OCI-M2 (cell line): ENCODE measurements around the gene PFN2.

Source experiments
- DNase-seq: peaks from one replicate; lab custom pipeline; 2025; ENCODE audit not compliant: unreplicated experiment; lab: John Stamatoyannopoulos, UW

PFN2 gene

DNA sequence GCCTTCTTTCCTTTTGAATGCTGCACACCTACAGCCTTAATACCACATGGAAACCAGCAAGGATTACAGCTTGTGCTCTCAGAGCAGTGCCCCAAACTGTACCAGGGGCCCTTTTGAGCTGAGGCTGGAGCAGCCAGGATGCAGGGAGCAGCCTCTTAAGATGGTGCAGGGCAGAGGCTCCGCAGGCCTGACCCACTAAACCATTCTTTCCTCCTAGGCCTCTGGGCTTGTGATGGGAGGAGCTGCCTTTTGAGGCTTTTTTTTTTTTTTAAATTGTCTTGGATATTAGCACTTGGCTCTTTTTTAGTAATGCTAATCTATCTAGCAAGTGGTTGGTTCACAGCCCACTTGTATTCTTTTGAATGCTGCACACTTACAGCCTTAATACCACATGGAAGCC, 37.7 kb downstream of the PFN2 start:
- no peak for DNase-seq

DNA sequence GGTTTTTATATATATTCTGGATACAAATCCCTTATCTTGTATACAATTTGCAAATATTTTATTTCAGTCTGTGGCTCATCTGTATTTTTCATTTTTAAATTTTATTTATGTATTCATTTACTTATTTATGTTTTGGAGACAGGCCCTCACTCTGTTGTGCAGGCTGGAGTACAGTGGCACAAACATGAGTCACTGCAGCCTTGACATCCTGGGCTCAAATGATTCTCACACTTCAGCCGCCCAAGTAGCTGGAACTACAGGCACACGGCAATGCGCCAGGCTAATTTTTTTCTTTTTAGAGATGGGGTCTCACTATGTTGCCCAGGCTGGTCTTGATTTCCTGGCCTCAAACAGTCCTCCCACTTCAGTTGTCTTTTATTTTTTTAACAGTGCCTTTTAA, 50.6 kb downstream of the PFN2 start:
- DNase-seq, result no peak

DNA sequence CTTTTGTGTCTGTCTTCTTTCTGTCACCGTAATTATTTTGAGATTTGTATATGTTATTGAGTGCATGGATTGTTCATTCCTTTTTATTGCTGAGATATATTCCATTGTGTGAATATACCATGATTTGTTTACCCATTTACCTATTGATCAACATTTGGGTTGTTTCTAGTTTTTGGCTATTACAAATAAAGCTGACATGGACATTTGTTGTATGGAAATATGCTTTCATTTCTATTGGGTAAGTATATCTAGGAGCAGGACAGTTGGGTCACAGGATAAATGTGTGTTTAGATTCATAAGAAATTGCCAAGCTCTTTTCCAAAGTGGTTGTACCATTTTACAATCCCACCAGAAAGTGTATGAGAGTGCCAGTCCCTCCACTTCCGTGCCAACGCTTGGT, 51.2 kb downstream of the PFN2 start:
- no peak for DNase-seq

DNA sequence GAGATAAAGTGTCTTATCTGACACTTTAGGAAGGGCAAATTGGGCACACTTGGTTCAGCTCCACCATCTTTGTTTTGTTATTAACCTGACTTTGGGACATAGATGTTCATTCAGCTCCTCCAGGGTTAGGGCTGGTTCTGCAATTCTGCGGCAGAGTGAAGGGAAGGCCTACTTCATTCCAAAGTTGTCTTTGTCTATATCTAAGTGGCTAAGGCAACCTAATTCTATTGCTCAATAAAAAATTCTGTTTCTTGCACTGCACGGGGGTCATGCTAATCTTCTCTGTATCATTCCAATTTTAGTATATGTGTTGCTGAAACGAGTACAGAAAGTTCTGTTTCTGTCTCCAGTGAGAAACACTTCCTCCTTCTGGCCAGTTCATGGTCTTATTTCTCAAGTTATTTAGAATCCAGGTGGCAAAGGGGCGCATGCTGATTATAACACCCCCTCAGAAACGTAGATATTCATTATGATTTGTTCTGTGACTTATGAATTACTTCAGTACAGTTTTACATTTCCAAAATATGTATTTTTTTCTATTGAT, 53.5 kb downstream of the PFN2 start:
- no peak for DNase-seq
